ENCODE data around the gene NDUFB2. TPM values are rescaled to one million over a fixed set of nuclear protein-coding genes. Genes with fewer than 3 reads are reported as not detected.
A peak's percentile ranks its signal among the peaks of the same experiment; 100 is the strongest.
"Not testable (repeated sequence)": the region's sequence is repeated elsewhere in the genome, so short reads cannot be mapped to it uniquely, and the experiment has no call there.

NDUFB2 gene
- total RNA-seq, 1 experiment from 2014 or later = 240 TPM

- no peak for DNase-seq (ENCODE audit: low spot score)
- in situ Hi-C loops (cut with HindIII; ENCODE audit: low sequenced_read_pairs) = no loop called here
Measured at GRCh38 chr7:140670343-140670935, 26.1 kb upstream of the NDUFB2 start.

GRCh38 chr7:140671966-140672365 is 24.5 kb upstream of the NDUFB2 start:
- no peak for DNase-seq (ENCODE audit: low spot score)
- in situ Hi-C loops (cut with HindIII; ENCODE audit: low sequenced_read_pairs) = no loop called here

- peak; percentile 64 for DNase-seq (ENCODE audit: low spot score)
- in situ Hi-C loops (cut with HindIII; ENCODE audit: low sequenced_read_pairs) = no loop called here
Measured at GRCh38 chr7:140672382-140673062, 24.0 kb upstream of the NDUFB2 start, which contains the start of gene ADCK2. Gene ADCK2, plus strand, starts transcription at chr7:140672945. Its CDS starts 386 bp downstream, at chr7:140673331.

- in situ Hi-C loops (cut with HindIII; ENCODE audit: low sequenced_read_pairs) = no loop called here
- DNase-seq (ENCODE audit: low spot score) = peak; percentile 78
Measured at GRCh38 chr7:140673063-140673773, 23.3 kb upstream of the NDUFB2 start.

- DNase-seq (ENCODE audit: low spot score) = no peak
- in situ Hi-C loops (cut with HindIII; ENCODE audit: low sequenced_read_pairs) = no loop called here
Measured at GRCh38 chr7:140673774-140674155, 22.7 kb upstream of the NDUFB2 start.

- DNase-seq (ENCODE audit: low spot score) = peak; percentile 68
Measured at GRCh38 chr7:140674356-140674800, 22.1 kb upstream of the NDUFB2 start.

GRCh38 chr7:140674899-140675701 is 21.4 kb upstream of the NDUFB2 start:
- in situ Hi-C loops (cut with HindIII; ENCODE audit: low sequenced_read_pairs) = no loop called here
- DNase-seq (ENCODE audit: low spot score) = peak; percentile 58

More at GRCh38 chr7:140674356-140674800, 22.1 kb upstream of the NDUFB2 start:
- in situ Hi-C loops (cut with HindIII; ENCODE audit: low sequenced_read_pairs) = no loop called here

GRCh38 chr7:140675726-140676125 is 20.8 kb upstream of the NDUFB2 start:
- DNase-seq (ENCODE audit: low spot score) = no peak
- in situ Hi-C loops (cut with HindIII; ENCODE audit: low sequenced_read_pairs) = no loop called here

- no peak for DNase-seq (ENCODE audit: low spot score)
- in situ Hi-C loops (cut with HindIII; ENCODE audit: low sequenced_read_pairs) = no loop called here
Measured at GRCh38 chr7:140676306-140676705, 20.2 kb upstream of the NDUFB2 start.

GRCh38 chr7:140676956-140677355 is 19.6 kb upstream of the NDUFB2 start:
- DNase-seq (ENCODE audit: low spot score); in situ Hi-C loops (cut with HindIII; ENCODE audit: low sequenced_read_pairs): not testable (repeated sequence)

- no peak for DNase-seq (ENCODE audit: low spot score)
- in situ Hi-C loops (cut with HindIII; ENCODE audit: low sequenced_read_pairs) = no loop called here
Measured at GRCh38 chr7:140677496-140677895, 19.0 kb upstream of the NDUFB2 start.

GRCh38 chr7:140678081-140678815 is 18.3 kb upstream of the NDUFB2 start:
- in situ Hi-C loops (cut with HindIII; ENCODE audit: low sequenced_read_pairs) = no loop called here
- DNase-seq (ENCODE audit: low spot score) = no peak

GRCh38 chr7:140678816-140679130 is 17.7 kb upstream of the NDUFB2 start:
- in situ Hi-C loops (cut with HindIII; ENCODE audit: low sequenced_read_pairs) = no loop called here
- DNase-seq (ENCODE audit: low spot score) = no peak

- in situ Hi-C loops (cut with HindIII; ENCODE audit: low sequenced_read_pairs) = no loop called here
- DNase-seq (ENCODE audit: low spot score) = no peak
Measured at GRCh38 chr7:140679186-140679585, 17.3 kb upstream of the NDUFB2 start.

- DNase-seq (ENCODE audit: low spot score) = no peak
- in situ Hi-C loops (cut with HindIII; ENCODE audit: low sequenced_read_pairs) = no loop called here
Measured at GRCh38 chr7:140680886-140681285, 15.6 kb upstream of the NDUFB2 start.

GRCh38 chr7:140681766-140682165 is 14.7 kb upstream of the NDUFB2 start:
- in situ Hi-C loops (cut with HindIII; ENCODE audit: low sequenced_read_pairs) = no loop called here

GRCh38 chr7:140683657-140684056 is 12.9 kb upstream of the NDUFB2 start:
- in situ Hi-C loops (cut with HindIII; ENCODE audit: low sequenced_read_pairs) = no loop called here
- no peak for DNase-seq (ENCODE audit: low spot score)

More at GRCh38 chr7:140681766-140682165, 14.7 kb upstream of the NDUFB2 start:
- no peak for DNase-seq (ENCODE audit: low spot score)

- in situ Hi-C loops (cut with HindIII; ENCODE audit: low sequenced_read_pairs) = no loop called here
- DNase-seq (ENCODE audit: low spot score) = no peak
Measured at GRCh38 chr7:140684066-140684950, 12.2 kb upstream of the NDUFB2 start.
